GM19099 (cell line): ENCODE measurements around the gene RALGPS1.

Experiments used
- POLR2A ChIP-seq: IDR thresholded peaks from 3 replicates; pipeline ENCODE4 v1.6.1; 2011; ENCODE audit warnings: low read depth; ENCODE audit not compliant: insufficient read length; ENCODE audit errors: extremely low read depth

Gene RALGPS1

GRCh38 chr9:126985870-126986498 lies 71.4 kb downstream of the RALGPS1 start:
- no peak for TF ChIP-seq POLR2A

- no peak for TF ChIP-seq POLR2A
Measured at GRCh38 chr9:126986506-126986951, 71.9 kb downstream of the RALGPS1 start.

GRCh38 chr9:126988857-126989256 lies 74.3 kb downstream of the RALGPS1 start:
- no peak for TF ChIP-seq POLR2A

- no peak for TF ChIP-seq POLR2A
Measured at GRCh38 chr9:126989847-126990842, 75.6 kb downstream of the RALGPS1 start.

- TF ChIP-seq POLR2A = no peak
Measured at GRCh38 chr9:126991183-126991582, 76.6 kb downstream of the RALGPS1 start.

- TF ChIP-seq POLR2A = no peak
Measured at GRCh38 chr9:126992427-126992826, 77.8 kb downstream of the RALGPS1 start.

- TF ChIP-seq POLR2A = no peak
Measured at GRCh38 chr9:126999315-127000068, 84.9 kb downstream of the RALGPS1 start.

- no peak for TF ChIP-seq POLR2A
Measured at GRCh38 chr9:127004946-127005769, 90.6 kb downstream of the RALGPS1 start.

GRCh38 chr9:127005770-127006314 lies 91.3 kb downstream of the RALGPS1 start:
- TF ChIP-seq POLR2A = no peak

- TF ChIP-seq POLR2A = no peak
Measured at GRCh38 chr9:127007638-127008037, 93.1 kb downstream of the RALGPS1 start.

- no peak for TF ChIP-seq POLR2A
Measured at GRCh38 chr9:127008076-127008475, 93.5 kb downstream of the RALGPS1 start.

- TF ChIP-seq POLR2A = no peak
Measured at GRCh38 chr9:127011772-127012171, 97.2 kb downstream of the RALGPS1 start.

- TF ChIP-seq POLR2A = no peak
Measured at GRCh38 chr9:127012250-127012649, 97.7 kb downstream of the RALGPS1 start.

GRCh38 chr9:127013597-127013996 lies 99.0 kb downstream of the RALGPS1 start:
- no peak for TF ChIP-seq POLR2A

GRCh38 chr9:127014216-127014909 lies 99.8 kb downstream of the RALGPS1 start:
- TF ChIP-seq POLR2A = no peak
